Fibroblast of mammary gland (primary cell): Measurements from ENCODE around the gene NEDD4L.
"Not testable (repeated sequence)": the region's sequence is repeated elsewhere in the genome, so short reads cannot be mapped to it uniquely, and the experiment has no call there.

ENCODE experiments used
- DNase-seq: peaks from one replicate; pipeline ENCODE4 v3.0.0-alpha.2; 2010; ENCODE audit warnings: low read depth
- H3K4me3 ChIP-seq: 2 replicates; pipeline ENCODE4 v1.5.1; 2011; ENCODE audit warnings: low read depth, mild to moderate bottlenecking, low read length, moderate library complexity; ENCODE audit not compliant: control insufficient read depth
- TF ChIP-seq, protein P1 (sequence below): conservative IDR thresholded peaks from 2 replicates; pipeline ENCODE4 v1.5.1; 2011; ENCODE audit warnings: low read depth, low read length, inconsistent platforms; ENCODE audit not compliant: control insufficient read depth, insufficient read depth

NEDD4L gene

DNA sequence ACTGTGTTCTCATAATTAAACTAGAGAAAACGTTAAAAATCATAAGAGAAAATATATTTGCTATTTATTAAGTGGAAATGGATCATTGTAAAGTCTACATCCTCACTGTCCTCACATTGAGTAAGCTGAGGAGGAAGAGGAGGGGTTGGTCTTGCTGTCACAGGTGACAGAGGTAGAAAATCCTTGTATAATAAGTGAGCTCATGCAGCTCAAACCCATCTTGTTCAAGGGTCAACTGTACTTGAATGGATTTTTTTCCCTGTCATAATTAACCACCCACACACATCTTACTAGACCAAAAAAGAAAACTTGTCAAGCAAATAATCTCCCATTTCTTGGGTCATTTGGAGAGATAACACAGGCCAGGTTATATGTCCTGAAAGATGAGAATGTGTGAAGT lies 231.2 kb downstream of the NEDD4L start:
- no peak overlapping the region for H3K4me3 ChIP-seq
- DNase-seq: no peak
- TF ChIP-seq, protein P1, sequence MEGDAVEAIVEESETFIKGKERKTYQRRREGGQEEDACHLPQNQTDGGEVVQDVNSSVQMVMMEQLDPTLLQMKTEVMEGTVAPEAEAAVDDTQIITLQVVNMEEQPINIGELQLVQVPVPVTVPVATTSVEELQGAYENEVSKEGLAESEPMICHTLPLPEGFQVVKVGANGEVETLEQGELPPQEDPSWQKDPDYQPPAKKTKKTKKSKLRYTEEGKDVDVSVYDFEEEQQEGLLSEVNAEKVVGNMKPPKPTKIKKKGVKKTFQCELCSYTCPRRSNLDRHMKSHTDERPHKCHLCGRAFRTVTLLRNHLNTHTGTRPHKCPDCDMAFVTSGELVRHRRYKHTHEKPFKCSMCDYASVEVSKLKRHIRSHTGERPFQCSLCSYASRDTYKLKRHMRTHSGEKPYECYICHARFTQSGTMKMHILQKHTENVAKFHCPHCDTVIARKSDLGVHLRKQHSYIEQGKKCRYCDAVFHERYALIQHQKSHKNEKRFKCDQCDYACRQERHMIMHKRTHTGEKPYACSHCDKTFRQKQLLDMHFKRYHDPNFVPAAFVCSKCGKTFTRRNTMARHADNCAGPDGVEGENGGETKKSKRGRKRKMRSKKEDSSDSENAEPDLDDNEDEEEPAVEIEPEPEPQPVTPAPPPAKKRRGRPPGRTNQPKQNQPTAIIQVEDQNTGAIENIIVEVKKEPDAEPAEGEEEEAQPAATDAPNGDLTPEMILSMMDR: no peak

DNA sequence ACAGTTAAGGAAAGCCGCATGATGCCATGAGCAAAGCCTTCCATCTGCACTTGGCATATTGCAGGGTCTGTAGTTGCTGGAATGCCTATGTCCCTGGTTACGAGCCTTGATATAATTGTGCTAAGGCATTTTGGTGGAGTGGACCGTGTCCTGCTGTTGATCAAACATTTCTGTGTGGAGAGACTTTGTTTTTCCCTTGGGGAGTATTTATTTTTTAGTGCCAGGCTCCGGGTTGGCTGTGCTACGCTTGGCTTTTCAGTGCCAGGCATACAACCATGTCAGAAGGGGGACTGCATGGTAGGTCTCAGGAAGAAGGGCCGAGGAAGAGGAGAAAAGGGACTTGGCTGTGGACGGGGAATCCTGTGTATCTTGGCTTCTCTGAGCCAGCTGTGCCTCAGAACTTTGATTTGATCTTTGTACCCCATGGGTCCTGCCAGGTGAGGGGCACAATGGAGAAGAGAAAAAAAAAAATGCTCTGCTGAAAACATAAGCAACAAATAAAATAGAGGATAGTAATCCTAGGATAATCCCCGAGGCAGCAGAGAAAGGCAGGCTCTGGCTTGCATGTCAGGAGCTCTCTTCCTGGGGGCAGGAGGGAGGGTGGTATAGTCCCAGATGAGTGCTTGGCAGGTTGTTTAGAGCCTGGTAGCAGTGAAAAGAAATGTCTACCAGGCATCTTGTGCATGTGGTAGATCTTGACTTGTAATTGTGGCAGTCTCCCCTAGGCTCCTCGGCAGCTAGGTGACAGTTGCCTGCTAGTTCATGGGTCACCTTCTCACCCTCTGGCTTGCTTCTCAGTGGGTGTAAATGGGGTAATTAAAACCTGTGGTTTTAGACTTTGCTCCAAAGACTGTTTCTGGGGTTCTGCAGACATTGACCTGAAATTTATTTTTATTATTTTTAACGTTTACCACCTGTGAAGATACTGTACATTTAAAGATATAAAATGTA lies 233.0 kb downstream of the NEDD4L start:
- TF ChIP-seq, protein P1: no peak
- DNase-seq: no peak
- no peak overlapping the region for H3K4me3 ChIP-seq

DNA sequence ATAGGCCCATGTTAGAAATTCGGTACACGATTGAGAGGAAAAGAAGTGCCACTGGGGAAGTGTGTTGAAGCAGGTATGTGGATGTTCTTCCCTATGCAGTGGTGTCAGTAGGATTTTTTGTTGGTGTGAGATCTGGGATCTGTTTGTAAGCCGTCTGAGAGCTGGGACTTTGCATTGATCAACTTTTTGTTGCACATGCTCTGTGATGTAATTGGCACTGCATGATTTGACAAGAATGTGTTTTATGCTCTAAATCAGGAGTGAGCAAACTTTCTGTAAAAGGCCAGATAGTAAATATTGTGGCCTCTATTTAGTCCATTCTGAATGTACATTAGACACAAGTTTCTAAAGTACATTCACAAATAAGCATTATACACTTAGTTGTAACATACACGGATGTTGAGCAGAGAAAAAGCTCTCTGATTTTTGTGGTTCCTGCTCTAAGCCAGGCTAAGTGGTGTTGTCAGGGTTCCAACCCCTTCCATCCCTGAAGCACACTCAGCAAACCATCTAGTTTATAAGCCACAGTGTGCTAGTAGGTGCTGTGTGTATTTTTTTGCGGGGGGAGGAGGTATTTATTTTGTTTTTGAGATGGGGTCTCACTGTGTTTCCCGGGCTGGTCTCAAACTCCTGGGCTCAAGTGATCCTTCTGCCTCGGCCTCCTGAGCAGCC lies 235.6 kb downstream of the NEDD4L start:
- H3K4me3 ChIP-seq: no peak overlapping the region
- TF ChIP-seq, protein P1: no peak
- no peak for DNase-seq

DNA sequence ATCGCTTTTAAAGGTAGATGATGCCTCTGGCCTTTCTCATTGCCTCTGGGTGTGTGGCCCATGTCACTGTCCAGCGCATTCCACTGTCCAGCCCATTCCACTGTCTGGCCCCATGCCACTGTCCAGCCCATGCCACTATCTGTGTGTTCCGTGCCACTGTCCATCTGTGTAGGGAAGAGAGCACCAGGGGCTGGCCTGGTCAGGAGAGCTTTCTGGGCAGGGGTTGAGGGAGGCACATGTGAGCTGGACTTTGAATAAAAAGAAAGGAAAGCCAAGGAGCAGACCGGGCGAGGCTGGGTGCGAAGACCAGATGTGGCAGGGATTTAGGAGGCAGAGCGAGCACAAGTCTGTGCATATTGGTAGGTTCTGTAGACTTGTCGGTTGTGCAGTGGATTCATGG lies 236.2 kb downstream of the NEDD4L start:
- TF ChIP-seq, protein P1: no peak
- no peak overlapping the region for H3K4me3 ChIP-seq
- no peak for DNase-seq

DNA sequence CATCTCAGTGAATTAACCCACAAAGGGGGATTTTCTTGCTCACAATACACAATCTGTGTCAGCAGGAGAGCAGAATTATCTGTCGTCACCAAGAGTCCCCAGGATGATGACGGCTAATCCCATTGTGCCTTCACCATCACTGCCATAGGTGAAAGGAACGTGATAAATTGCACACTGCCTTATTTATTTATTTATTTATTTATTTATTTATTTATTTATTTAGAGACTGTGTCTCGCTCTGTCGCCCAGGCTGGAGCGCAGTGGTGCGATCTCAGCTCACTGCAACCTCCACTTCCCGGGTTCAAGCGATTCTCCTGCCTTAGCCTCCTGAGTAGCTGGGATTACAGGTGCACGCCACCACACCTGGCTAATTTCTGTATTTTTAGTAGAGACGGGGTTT lies 238.8 kb downstream of the NEDD4L start:
- not testable (repeated sequence) for DNase-seq, H3K4me3 ChIP-seq

DNA sequence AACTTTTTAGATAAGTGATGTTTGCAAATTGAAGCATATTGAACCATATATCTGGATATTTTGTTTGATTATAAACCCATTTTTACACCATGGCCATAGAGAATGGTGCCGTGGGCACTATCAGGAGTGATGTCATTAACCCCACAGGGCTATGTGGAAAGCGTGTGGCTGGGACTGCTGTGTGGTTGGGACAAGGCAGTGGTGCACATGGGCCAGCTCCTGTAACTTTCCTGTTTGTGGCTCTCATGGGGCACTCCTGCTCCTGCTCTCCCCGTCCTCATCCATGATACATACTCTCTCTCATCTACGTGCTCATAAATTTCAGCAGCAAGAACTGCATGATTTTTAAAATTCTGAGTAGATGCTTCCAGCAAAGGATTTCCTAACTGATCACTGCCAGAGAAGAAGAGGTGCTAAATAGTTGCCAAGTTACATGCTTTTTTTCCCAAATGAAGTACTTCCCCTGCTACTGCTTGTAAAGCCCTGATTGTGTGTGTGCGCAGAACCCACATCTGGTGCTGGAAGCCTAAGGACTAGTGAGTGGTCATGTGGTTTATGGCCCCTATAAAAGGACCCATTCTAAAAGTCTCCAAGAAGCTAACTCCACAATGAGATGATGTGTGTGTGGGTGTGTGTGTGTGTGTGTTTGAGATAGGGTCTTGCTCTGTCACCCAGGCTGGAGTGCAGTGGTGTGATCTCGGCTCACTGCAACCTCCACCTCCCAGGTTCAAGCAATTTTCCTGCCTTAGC lies 240.8 kb downstream of the NEDD4L start:
- TF ChIP-seq, protein P1: no peak
- no peak overlapping the region for H3K4me3 ChIP-seq
- DNase-seq: no peak

DNA sequence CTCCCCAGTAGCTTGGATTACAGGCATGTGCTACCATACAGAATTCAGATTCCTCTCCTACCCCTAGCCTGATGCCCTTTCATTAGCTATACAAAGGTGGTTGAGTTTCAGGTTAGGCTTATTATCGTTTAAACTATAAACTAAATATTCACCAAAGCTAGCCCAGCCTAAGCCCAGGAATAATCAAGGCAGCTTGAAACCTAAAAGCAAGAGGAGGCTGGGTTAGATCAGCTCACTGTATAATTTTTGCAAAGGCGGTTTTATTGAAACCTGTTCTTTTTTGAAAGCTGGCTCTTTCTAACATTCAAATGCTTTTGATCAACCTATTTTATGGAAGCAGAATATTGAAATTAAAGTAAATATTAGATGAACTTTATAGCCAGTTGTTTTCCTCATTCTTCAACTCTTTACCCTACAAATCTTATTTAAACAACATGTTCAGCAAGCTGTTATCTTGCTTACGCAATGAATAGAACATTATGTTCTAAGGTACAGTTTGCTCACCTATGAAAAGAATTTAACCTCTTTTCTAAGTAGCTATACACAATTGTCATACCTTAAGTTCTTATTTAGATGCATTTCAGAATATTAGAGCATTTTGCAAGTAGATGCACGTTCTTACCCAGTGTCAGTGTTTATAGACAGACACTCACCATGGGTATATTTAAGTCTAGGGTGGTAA lies 241.6 kb downstream of the NEDD4L start:
- H3K4me3 ChIP-seq: no peak overlapping the region
- TF ChIP-seq, protein P1: no peak
- DNase-seq: no peak
